Suprapubic skin (tissue), 4 donors: Measurements from ENCODE around the gene USP31. TPM values are rescaled to one million over a fixed set of nuclear protein-coding genes. Genes with fewer than 3 reads are reported as not detected.

ENCODE experiments used
- DNase-seq, 2 donors: peaks; one replicate each; pipeline ENCODE4 v3.0.0-alpha.2; 2019; ENCODE audit warnings: low spot score in 2 of 2
- H3K27ac ChIP-seq: fragments of 200-600 bp; sonication (generic); one replicate; pipeline ENCODE4 v1.5.1; 2019
- H3K27me3 ChIP-seq: fragments of 200-600 bp; sonication (generic); one replicate; pipeline ENCODE4 v1.5.1; 2019
- H3K36me3 ChIP-seq: fragments of 200-600 bp; sonication (generic); one replicate; pipeline ENCODE4 v1.5.1; 2019
- H3K4me1 ChIP-seq: fragments of 200-600 bp; sonication (generic); one replicate; pipeline ENCODE4 v1.5.1; 2019
- H3K4me3 ChIP-seq: fragments of 200-600 bp; sonication (generic); one replicate; pipeline ENCODE4 v1.5.1; 2019; ENCODE audit warnings: mild to moderate bottlenecking
- H3K9me3 ChIP-seq: fragments of 200-600 bp; sonication (generic); one replicate; pipeline ENCODE4 v1.5.1; 2019
- EP300 ChIP-seq: sonication (generic); formaldehyde crosslinking; IDR thresholded peaks from one replicate; pipeline ENCODE4 v1.6.1; 2017; ENCODE audit warnings: antibody characterized with exemption
- POLR2A ChIP-seq, 2 donors: fragments of 450-650 bp; IDR thresholded peaks; one replicate each; pipeline ENCODE4 v1.6.1; 2017; ENCODE audit warnings: antibody characterized with exemption in 2 of 2, mild to moderate bottlenecking in 2 of 2, moderate library complexity in 2 of 2
- POLR2AphosphoS5 ChIP-seq, 3 donors: sonication (generic); formaldehyde crosslinking; IDR thresholded peaks; one replicate each; pipeline ENCODE4 v1.6.1; 2017; ENCODE audit warnings: antibody characterized with exemption in 3 of 3
- WGBS: methylation state at CpG from one replicate; pipeline ENCODE4 v1.1.5; 2018; 5-methylcytosine and 5-hydroxymethylcytosine counted together
- total RNA-seq, 4 donors: library from RNA; depleted of rRNA; stranded (reverse); fragments of >200 nt; gene quantifications; one replicate each; pipeline ENCODE4 v1.1.0, GENCODE V29; 2016
- TF ChIP-seq, protein P1 (sequence below), 2 donors: fragments of 200-600 bp in 1 of 2; fragments of 450-650 bp in 1 of 2; sonication (generic) in 1 of 2; IDR thresholded peaks; one replicate each; pipeline ENCODE4 v1.5.1; 2016 to 2019; ENCODE audit warnings: antibody characterized with exemption in 2 of 2, mild to moderate bottlenecking in 1 of 2, moderate library complexity in 1 of 2

USP31 gene
- total RNA-seq, 4 donors from 2014 or later = 22.0 to 44.7 (median 31.2) TPM

DNA sequence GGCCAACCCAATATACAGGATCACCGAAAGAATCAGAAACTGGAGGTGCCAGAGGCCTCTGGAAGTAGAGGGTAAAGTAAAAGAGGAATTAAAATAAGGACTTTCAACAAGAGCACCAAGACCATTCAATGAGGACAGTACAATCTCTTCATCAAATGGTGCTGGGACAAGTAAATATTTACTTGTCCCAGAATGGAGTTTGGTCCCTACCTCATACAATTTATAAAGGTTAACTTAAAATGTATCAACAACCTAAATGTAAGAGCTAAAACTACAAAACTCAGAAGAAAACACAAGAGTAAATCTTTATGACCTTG, 56.5 kb downstream of the USP31 start:
- H3K4me1 ChIP-seq = no peaks in the 10 kb centered on the region
- no peak for TF ChIP-seq POLR2AphosphoS5 (IDR thresholded peaks at IDR 0.05)
- TF ChIP-seq, protein P1, sequence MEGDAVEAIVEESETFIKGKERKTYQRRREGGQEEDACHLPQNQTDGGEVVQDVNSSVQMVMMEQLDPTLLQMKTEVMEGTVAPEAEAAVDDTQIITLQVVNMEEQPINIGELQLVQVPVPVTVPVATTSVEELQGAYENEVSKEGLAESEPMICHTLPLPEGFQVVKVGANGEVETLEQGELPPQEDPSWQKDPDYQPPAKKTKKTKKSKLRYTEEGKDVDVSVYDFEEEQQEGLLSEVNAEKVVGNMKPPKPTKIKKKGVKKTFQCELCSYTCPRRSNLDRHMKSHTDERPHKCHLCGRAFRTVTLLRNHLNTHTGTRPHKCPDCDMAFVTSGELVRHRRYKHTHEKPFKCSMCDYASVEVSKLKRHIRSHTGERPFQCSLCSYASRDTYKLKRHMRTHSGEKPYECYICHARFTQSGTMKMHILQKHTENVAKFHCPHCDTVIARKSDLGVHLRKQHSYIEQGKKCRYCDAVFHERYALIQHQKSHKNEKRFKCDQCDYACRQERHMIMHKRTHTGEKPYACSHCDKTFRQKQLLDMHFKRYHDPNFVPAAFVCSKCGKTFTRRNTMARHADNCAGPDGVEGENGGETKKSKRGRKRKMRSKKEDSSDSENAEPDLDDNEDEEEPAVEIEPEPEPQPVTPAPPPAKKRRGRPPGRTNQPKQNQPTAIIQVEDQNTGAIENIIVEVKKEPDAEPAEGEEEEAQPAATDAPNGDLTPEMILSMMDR (IDR thresholded peaks at IDR 0.05) = no peak
- TF ChIP-seq POLR2A (IDR thresholded peaks at IDR 0.05) = no peak
- no peak for TF ChIP-seq EP300
- H3K9me3 ChIP-seq = no peaks in the 10 kb centered on the region
- H3K4me3 ChIP-seq = no peak overlapping the region
- 97% methylated on average over 1 of the region's 1 CpG for WGBS
- H3K36me3 ChIP-seq = peaks cover 26% of the 10 kb centered on the region
- no peak overlapping the region for H3K27ac ChIP-seq
- no peaks in the 10 kb centered on the region for H3K27me3 ChIP-seq
- no peak for DNase-seq

- H3K27ac ChIP-seq = no peak overlapping the region
- no peak for DNase-seq
- WGBS = 91% methylated on average over 4 of the region's 4 CpGs
- no peak overlapping the region for H3K4me3 ChIP-seq
- H3K27me3 ChIP-seq = no peaks in the 10 kb centered on the region
- TF ChIP-seq EP300 (no peak), POLR2AphosphoS5 (IDR thresholded peaks at IDR 0.05) (no peak)
- peaks cover 30% of the 10 kb centered on the region for H3K36me3 ChIP-seq
- no peaks in the 10 kb centered on the region for H3K4me1 ChIP-seq
- no peaks in the 10 kb centered on the region for H3K9me3 ChIP-seq
Observed at GRCh38 chr16:23092072-23092800, 57.0 kb downstream of the USP31 start.

DNA sequence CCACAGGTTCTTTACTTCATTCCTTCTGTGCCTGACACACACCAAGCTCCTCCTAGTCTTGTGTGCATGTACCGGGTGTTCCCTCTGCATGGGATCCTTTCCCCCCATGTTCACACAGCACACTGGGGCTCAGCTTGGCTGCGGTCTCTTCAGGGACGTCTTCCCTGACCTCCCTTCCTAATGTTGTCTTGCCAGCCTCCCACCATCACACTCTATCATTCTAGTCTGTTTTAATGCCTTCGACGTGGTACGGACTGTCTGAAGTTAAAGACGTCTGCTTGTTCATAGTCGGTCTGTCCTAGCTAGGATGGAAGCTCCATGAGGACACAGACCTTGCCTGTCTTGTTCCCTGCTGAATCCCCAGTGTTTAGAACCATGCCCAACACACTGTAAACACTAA, 60.1 kb downstream of the USP31 start:
- H3K27ac ChIP-seq = no peak overlapping the region
- TF ChIP-seq POLR2AphosphoS5 (IDR thresholded peaks at IDR 0.05) (no peak), EP300 (no peak), POLR2A (IDR thresholded peaks at IDR 0.05) (no peak)
- TF ChIP-seq, protein P1 (IDR thresholded peaks at IDR 0.05) = no peak
- peaks cover 31% of the 10 kb centered on the region for H3K36me3 ChIP-seq

DNA sequence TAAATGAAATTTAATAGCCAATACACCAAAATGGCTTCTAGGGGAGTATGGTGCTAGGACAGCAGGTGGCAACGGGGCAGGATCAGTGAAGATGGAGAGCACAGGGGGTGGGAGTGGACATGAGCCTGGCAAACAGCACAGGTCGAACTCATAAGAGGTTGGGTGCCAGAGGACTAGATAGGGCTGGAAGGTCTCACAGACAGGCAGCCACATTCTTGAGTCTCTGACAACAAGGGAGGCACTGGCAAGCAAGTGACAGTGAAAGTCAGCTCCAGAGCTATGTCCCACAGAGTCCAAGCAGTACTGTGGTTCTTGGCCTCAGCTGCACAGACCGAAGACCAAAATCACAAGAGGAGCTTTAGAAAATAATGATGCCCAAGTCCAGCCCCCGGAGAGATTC, 61.2 kb downstream of the USP31 start:
- no peaks in the 10 kb centered on the region for H3K9me3 ChIP-seq
- DNase-seq = no peak
- peaks cover 29% of the 10 kb centered on the region for H3K36me3 ChIP-seq
- TF ChIP-seq EP300 (no peak), POLR2AphosphoS5 (IDR thresholded peaks at IDR 0.05) (no peak), POLR2A (IDR thresholded peaks at IDR 0.05) (no peak)
- TF ChIP-seq, protein P1 (IDR thresholded peaks at IDR 0.05) = no peak
- H3K4me1 ChIP-seq = no peaks in the 10 kb centered on the region
- H3K27ac ChIP-seq = no peak overlapping the region
- H3K4me3 ChIP-seq = no peak overlapping the region
- 73% methylated on average over 4 of the region's 4 CpGs for WGBS
- no peaks in the 10 kb centered on the region for H3K27me3 ChIP-seq

More for the DNA sequence above, 60.1 kb downstream of the USP31 start:
- H3K9me3 ChIP-seq = no peaks in the 10 kb centered on the region
- DNase-seq = no peak
- H3K27me3 ChIP-seq = no peaks in the 10 kb centered on the region
- WGBS = 92% methylated on average over 8 of the region's 8 CpGs
- no peaks in the 10 kb centered on the region for H3K4me1 ChIP-seq
- no peak overlapping the region for H3K4me3 ChIP-seq

DNA sequence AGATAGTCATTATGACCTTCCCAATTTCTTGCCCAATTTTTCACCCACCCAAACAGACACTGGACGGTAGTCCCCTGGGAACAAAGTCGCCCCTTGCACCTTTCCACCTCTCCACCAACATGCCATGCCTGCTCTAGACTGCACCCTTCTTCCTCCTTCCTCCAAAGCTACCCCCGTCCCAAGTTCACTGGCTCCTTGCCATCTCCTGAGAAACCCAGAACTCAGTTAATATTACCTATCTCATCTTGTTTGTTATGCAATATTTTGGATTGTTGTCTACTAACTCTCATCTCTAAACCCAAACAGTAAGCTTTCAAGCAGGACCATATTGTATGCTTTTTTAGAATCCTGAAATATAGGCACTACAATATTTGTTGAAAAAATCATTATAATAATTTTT, 63.3 kb downstream of the USP31 start:
- Histone ChIP-seq H3K4me1 (peaks cover 5% of the 10 kb centered on the region), H3K9me3 (no peaks in the 10 kb centered on the region), H3K4me3 (no peak overlapping the region), H3K27ac (no peak overlapping the region), H3K27me3 (no peaks in the 10 kb centered on the region), H3K36me3 (peaks cover 36% of the 10 kb centered on the region)
- 82% methylated on average over 3 of the region's 3 CpGs for WGBS
- DNase-seq = no peak
- TF ChIP-seq EP300 (no peak), POLR2A (IDR thresholded peaks at IDR 0.05) (no peak), POLR2AphosphoS5 (IDR thresholded peaks at IDR 0.05) (no peak)
- TF ChIP-seq, protein P1 (IDR thresholded peaks at IDR 0.05) = no peak
